Astrocyte (in vitro differentiated cells and primary cell): ENCODE measurements around the gene PLEKHA6. TPM values are rescaled to one million over a fixed set of nuclear protein-coding genes. Genes with fewer than 3 reads are reported as not detected.

Experiments
- DNase-seq: peaks from one replicate; pipeline ENCODE4 v3.0.0-alpha.2; 2010; ENCODE audit warnings: low read depth
- FAIRE-seq: peaks from 2 replicates; lab custom pipeline; 2011; peaks lifted over from hg19 to GRCh38; lab: Jason Lieb, UNC
- H2AFZ ChIP-seq: 2 replicates; pipeline ENCODE4 v1.6.0; 2012; ENCODE audit warnings: low read depth, low read length, inconsistent platforms
- H3K27ac ChIP-seq: 2 replicates; pipeline ENCODE4 v1.5.1; 2011; ENCODE audit warnings: low read depth, low read length, inconsistent platforms
- H3K27me3 ChIP-seq: 2 replicates; pipeline ENCODE4 v1.6.0; 2011; ENCODE audit warnings: low read length, inconsistent platforms; ENCODE audit not compliant: insufficient read depth
- H3K36me3 ChIP-seq: 2 replicates; pipeline ENCODE4 v1.5.1; 2011; ENCODE audit warnings: low read length, inconsistent platforms; ENCODE audit not compliant: insufficient read depth
- H3K4me1 ChIP-seq: 2 replicates; pipeline ENCODE4 v1.5.1; 2011; ENCODE audit warnings: low read length, inconsistent platforms; ENCODE audit not compliant: insufficient read depth
- H3K4me2 ChIP-seq: 2 replicates; pipeline ENCODE4 v1.6.0; 2012; ENCODE audit warnings: low read length, inconsistent platforms
- H3K4me3 ChIP-seq: 2 replicates; pipeline ENCODE4 v1.5.1; 2011; ENCODE audit warnings: low read depth, mild to moderate bottlenecking, low read length, inconsistent platforms; ENCODE audit not compliant: insufficient read depth
- H3K79me2 ChIP-seq: 2 replicates; pipeline ENCODE4 v1.6.0; 2012; ENCODE audit warnings: mild to moderate bottlenecking, low read length, inconsistent platforms; ENCODE audit not compliant: insufficient read depth
- H3K9ac ChIP-seq: 2 replicates; pipeline ENCODE4 v1.6.0; 2012; ENCODE audit warnings: mild to moderate bottlenecking, low read length, inconsistent platforms
- H3K9me3 ChIP-seq: 2 replicates; pipeline ENCODE4 v1.5.1; 2012; ENCODE audit warnings: low read depth, mild to moderate bottlenecking, low read length, inconsistent platforms; ENCODE audit not compliant: insufficient read depth
- H4K20me1 ChIP-seq: 2 replicates; pipeline ENCODE4 v1.6.0; 2012; ENCODE audit warnings: low read length, inconsistent platforms; ENCODE audit not compliant: insufficient read depth
- H3K27ac Mint-ChIP-seq: one replicate; pipeline ENCODE4 v1.8.0; 2021; ENCODE audit warnings: mild to moderate bottlenecking, mixed read lengths; ENCODE audit not compliant: unreplicated experiment
- H3K27me3 Mint-ChIP-seq: one replicate; pipeline ENCODE4 v1.8.0; 2021; ENCODE audit warnings: low read depth, mixed read lengths; ENCODE audit not compliant: unreplicated experiment
- H3K36me3 Mint-ChIP-seq: one replicate; pipeline ENCODE4 v1.8.0; 2021; ENCODE audit warnings: low read depth, mixed read lengths; ENCODE audit not compliant: unreplicated experiment
- H3K4me1 Mint-ChIP-seq: one replicate; pipeline ENCODE4 v1.8.0; 2021; ENCODE audit warnings: low read depth, mixed read lengths; ENCODE audit not compliant: unreplicated experiment
- H3K4me3 Mint-ChIP-seq: one replicate; pipeline ENCODE4 v1.8.0; 2021; ENCODE audit warnings: mild to moderate bottlenecking, moderate library complexity, mixed read lengths; ENCODE audit not compliant: unreplicated experiment
- H3K9me3 Mint-ChIP-seq: one replicate; pipeline ENCODE4 v1.8.0; 2021; ENCODE audit warnings: mild to moderate bottlenecking, mixed read lengths; ENCODE audit not compliant: unreplicated experiment
- EZH2 ChIP-seq: IDR thresholded peaks from 2 replicates; pipeline ENCODE4 v1.6.1; 2012; ENCODE audit warnings: mild to moderate bottlenecking, low read length, inconsistent platforms; ENCODE audit not compliant: insufficient read depth
- total RNA-seq: library from RNA; stranded (reverse); gene quantifications from 2 replicates; pipeline ENCODE4 v1.2.1, GENCODE V29; 2021
- TF ChIP-seq, protein P1 (sequence below): IDR thresholded peaks from 2 replicates; pipeline ENCODE4 v1.5.1; 2011; ENCODE audit warnings: low read depth, mild to moderate bottlenecking, inconsistent platforms, low read length, moderate library complexity; ENCODE audit not compliant: insufficient read depth

Gene PLEKHA6
- total RNA-seq, 1 donor from 2014 or later, result 1.5 TPM

GRCh38 chr1:204368996-204369726 is 9.4 kb upstream of the PLEKHA6 start:
- Histone ChIP-seq H3K9ac (no peak overlapping the region), H4K20me1 (no peaks in the 10 kb centered on the region), H3K9me3 (no peaks in the 10 kb centered on the region), H3K4me1 (no peaks in the 10 kb centered on the region), H3K79me2 (no peaks in the 10 kb centered on the region), H3K27ac (no peak overlapping the region), H3K36me3 (no peaks in the 10 kb centered on the region), H3K27me3 (peaks cover 49% of the 10 kb centered on the region), H3K4me2 (no peak overlapping the region), H3K4me3 (no peak overlapping the region), H2AFZ (no peak overlapping the region)
- Mint-ChIP-seq H3K9me3 (no peaks in the 10 kb centered on the region), H3K36me3 (peaks cover 4% of the 10 kb centered on the region), H3K27me3 (peaks cover 56% of the 10 kb centered on the region), H3K27ac (no peak overlapping the region), H3K4me1 (peaks cover 1% of the 10 kb centered on the region), H3K4me3 (no peak overlapping the region)
- DNase-seq, result no peak
- TF ChIP-seq, protein P1, sequence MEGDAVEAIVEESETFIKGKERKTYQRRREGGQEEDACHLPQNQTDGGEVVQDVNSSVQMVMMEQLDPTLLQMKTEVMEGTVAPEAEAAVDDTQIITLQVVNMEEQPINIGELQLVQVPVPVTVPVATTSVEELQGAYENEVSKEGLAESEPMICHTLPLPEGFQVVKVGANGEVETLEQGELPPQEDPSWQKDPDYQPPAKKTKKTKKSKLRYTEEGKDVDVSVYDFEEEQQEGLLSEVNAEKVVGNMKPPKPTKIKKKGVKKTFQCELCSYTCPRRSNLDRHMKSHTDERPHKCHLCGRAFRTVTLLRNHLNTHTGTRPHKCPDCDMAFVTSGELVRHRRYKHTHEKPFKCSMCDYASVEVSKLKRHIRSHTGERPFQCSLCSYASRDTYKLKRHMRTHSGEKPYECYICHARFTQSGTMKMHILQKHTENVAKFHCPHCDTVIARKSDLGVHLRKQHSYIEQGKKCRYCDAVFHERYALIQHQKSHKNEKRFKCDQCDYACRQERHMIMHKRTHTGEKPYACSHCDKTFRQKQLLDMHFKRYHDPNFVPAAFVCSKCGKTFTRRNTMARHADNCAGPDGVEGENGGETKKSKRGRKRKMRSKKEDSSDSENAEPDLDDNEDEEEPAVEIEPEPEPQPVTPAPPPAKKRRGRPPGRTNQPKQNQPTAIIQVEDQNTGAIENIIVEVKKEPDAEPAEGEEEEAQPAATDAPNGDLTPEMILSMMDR, result no peak
- TF ChIP-seq EZH2, result no peak
- FAIRE-seq, result no peak

- Histone ChIP-seq H3K9me3 (no peaks in the 10 kb centered on the region), H3K36me3 (no peaks in the 10 kb centered on the region), H3K9ac (no peak overlapping the region), H3K27me3 (peaks cover 46% of the 10 kb centered on the region), H3K4me3 (no peak overlapping the region), H3K27ac (no peak overlapping the region), H3K79me2 (no peaks in the 10 kb centered on the region), H4K20me1 (no peaks in the 10 kb centered on the region), H2AFZ (no peak overlapping the region), H3K4me1 (peaks cover 9% of the 10 kb centered on the region), H3K4me2 (no peak overlapping the region)
- DNase-seq, result no peak
- H3K4me1 Mint-ChIP-seq, result peaks cover 1% of the 10 kb centered on the region
- TF ChIP-seq, protein P1, result no peak
- TF ChIP-seq EZH2, result no peak
- no peaks in the 10 kb centered on the region for H3K9me3 Mint-ChIP-seq
- H3K27me3 Mint-ChIP-seq, result peaks cover 58% of the 10 kb centered on the region
- no peak overlapping the region for H3K27ac Mint-ChIP-seq
- no peak overlapping the region for H3K4me3 Mint-ChIP-seq
- no peak for FAIRE-seq
- peaks cover 4% of the 10 kb centered on the region for H3K36me3 Mint-ChIP-seq
These were observed 8.2 kb upstream of the PLEKHA6 start for GRCh38 chr1:204367956-204368355.
